COLO829 (cell line): Measurements from ENCODE around the gene PHOX2A.

ENCODE experiments used
- DNase-seq: peaks from one replicate; pipeline ENCODE4 v3.0.0; 2012; ENCODE audit warnings: low spot score

Gene PHOX2A

DNA sequence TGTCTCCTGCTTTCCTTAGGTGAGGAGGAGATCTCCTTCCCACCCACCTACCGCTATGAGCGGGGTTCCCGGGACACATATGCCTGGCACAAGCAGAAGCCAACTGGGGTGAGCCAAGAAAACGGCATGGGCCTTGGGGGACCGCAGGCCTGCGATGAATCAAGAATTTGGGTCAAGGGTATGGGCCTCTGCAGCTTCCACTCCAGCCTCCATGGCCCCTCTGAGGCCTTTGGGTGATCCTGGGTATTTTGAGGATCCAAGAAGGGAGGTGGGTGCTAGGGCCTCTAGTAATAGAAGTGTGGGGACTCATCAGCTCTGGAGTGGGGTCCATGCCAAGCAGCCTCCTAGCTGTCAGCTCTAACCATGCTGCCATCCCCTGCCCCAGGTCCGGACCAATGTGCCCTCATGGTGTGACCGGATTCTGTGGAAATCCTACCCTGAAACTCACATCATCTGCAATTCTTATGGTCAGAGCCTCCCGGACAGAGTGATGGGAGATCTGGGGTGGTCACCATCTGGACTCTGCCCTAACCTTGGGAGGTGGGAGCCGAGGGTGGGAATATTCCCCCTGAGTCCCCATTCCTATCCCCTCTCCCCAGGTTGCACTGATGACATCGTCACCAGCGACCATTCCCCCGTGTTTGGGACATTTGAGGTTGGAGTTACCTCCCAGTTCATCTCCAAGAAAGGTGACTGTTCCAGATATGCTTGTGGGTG, 10.8 kb downstream of the PHOX2A start:
- no peak for DNase-seq

DNA sequence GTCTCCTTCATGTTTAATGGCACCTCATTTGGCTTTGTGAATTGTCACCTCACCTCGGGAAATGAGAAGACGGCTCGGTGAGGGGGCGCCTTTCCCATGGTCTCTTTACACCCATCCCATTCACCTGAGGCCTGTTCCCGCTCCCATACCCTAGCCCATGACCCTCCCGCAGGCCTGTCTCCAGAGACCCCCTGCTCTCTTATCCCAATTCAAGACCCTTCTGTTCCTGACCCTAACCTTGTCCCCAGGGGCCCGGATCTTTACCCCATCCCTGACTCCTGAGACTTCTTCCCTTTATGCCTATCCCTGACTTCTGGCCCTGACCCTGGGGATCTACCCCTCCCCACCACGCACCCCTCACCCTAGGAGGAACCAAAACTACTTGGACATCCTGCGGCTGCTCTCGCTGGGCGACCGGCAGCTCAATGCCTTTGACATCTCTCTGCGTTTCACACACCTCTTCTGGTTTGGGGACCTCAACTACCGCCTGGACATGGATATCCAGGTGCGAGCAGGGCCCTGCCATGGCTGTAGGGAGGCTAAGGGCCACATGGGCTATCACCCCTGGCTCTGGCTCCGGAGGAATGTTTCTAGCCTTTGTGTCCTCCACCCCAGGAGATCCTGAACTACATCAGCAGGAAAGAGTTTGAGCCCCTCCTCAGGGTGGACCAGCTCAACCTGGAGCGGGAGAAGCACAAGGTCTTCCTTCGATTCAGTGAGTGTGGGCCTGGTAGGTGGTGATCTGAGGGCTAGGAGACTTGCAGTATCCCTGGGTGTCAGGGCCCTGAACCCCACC, 11.5 kb downstream of the PHOX2A start:
- DNase-seq, result no peak

DNA sequence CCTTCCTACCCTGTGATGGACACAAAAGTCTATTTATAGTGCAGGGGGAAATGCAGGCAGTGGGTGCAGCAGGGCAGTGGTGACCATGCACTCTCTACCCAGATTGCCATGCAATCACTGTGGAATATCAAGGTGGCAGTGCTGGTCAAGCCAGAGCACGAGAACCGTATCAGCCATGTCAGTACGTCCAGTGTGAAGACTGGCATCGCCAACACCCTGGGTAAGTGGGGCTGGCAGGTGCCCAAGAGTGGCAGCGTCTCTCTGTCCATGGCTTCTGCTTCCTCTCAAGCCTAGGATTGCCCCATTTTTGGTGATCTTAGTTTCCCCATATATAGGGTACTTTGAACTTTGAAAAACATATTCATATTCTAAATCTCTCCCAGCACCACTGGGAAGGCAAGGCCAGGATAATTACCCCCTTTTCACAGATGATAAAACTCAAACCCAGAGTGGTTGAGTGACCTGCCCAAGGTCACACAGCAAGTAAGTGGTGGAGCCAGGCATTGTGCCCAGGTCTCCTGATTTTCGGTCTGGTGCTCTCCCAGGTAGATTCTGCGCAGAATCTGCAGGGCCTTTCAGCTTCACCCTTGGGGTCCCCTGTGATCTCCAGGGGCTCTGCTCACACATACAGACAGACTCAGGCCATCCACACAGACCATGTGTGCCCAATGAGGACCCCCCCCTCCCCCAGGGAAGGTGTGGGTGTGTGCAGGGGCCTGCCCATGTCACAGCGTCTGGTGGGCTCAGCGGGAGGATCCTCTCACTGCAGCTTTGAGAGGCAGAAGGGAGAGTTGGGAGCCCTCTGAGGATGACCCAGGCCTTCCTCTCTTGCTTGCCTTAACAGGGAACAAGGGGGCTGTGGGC, 12.3 kb downstream of the PHOX2A start:
- no peak for DNase-seq

DNA sequence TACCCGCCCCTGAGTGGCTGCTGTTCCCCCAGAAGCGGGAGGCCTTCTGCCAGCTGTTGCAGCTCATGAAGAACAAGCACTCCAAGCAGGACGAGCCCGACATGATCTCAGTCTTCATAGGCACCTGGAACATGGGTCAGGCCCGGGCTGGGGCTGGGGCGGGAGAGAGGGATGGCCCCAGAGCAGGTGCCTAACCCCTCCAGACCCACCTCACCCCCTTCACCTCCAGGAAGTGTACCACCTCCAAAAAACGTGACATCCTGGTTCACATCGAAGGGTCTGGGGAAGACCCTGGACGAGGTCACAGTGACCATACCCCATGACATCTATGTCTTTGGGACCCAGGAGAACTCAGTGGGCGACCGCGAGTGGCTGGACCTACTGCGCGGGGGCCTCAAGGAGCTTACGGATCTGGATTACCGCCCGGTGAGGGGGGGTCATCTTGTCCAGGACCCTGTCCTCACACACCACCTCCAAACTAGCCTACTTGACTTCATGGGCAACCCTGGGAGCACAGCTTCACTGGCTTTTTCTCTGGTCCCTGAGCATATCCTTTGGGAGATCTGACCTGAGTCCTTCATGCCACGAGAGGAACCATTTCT, 13.1 kb downstream of the PHOX2A start:
- no peak for DNase-seq

DNA sequence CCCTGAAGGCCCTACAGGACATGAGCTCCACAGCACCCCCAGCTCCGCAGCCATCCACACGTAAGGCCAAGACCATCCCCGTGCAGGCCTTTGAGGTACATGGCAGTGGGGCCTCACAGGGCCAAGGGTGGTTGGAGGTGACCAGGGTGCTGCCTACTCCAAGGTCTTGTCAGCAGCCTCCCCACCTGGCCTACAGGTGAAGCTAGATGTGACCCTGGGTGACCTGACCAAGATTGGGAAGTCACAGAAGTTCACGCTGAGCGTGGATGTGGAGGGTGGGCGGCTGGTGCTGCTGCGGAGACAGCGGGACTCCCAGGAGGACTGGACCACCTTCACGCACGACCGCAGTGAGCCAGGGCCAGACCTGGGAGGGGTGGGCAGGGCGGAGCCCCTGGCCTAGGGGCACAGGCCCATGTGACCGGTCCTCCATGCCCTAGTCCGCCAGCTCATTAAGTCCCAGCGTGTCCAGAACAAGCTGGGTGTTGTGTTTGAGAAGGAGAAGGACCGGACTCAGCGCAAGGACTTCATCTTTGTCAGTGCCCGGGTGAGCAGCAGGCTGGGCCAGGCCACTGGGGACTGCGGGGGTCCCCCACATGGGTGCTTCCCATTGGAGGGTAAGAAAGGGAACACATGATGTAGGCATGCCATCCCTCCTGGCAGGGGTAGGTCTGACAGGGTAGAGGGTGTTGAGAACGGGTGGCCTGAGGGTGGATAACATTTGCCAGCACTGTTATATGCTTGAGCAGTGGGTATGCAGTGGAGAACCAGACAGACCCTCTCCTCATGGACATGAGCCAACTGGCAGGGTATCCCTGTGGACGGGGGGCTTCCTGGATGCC, 13.8 kb downstream of the PHOX2A start:
- no peak for DNase-seq

DNA sequence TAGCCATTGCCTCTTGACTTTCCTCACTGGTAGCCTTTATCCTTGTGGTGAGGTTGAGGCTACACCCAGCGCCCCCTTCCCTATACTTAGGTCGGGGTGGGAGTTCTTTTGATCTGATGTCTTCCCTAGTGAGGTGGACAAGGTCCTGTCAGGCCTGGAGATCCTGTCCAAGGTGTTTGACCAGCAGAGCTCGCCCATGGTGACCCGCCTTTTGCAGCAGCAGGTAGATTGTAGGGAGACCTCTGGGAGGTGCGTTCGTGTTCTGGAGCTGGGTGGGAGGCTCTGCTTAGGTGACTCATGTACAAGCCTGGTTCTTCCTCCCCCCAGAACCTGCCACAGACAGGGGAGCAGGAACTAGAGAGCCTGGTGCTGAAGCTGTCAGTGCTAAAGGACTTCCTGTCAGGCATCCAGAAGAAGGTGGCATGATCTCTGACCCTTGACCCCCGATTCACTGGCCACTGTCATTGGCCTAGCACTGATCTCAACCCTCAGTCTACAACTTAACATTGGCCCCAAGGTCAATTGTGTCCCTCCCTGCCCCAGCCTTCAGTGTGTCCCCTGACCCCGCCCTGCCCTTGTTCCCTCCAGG, 14.5 kb downstream of the PHOX2A start:
- DNase-seq, result no peak

DNA sequence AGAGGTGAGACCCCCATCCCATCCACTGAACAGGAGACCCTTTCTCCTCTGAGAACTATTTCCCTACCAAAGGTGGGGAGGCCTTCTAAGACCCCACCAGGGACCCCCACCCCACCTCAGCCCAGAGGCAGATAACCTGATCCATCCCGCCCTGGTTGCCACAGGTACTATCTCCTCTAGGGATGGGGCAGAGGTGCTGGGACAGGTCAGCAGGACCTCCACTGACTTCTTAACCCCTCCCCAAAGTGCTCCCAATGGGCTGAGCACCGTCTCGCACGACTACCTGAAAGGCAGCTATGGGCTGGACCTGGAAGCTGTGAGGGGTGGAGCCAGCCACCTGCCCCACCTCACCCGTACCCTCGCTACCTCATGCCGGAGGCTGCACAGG, 15.1 kb downstream of the PHOX2A start:
- DNase-seq, result no peak

DNA sequence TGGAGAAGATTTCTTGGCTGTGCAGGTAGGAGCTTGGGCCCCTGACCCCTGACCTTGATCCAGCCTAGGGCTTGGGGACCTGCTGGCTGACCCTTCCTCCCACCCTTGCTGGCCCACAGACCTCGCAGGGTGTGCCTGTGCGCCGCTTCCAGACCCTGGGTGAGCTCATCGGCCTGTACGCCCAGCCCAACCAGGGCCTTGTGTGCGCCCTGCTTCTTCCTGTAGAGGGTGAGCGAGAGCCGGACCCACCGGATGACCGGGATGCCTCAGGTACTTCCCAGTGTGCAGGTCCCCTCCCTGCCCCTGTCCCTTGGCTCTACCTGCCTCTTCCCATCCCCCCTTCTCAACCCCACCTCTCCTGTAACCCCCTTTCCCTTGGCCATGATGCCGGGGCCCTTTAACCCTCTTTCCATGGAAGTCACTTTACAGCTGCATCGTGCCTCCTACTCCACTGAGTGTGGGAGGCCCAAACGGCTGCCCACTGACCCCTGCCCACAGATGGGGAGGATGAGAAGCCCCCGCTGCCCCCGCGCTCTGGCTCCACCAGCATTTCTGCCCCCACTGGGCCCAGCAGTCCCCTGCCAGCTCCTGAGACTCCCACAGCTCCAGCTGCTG, 15.6 kb downstream of the PHOX2A start:
- DNase-seq, result no peak

DNA sequence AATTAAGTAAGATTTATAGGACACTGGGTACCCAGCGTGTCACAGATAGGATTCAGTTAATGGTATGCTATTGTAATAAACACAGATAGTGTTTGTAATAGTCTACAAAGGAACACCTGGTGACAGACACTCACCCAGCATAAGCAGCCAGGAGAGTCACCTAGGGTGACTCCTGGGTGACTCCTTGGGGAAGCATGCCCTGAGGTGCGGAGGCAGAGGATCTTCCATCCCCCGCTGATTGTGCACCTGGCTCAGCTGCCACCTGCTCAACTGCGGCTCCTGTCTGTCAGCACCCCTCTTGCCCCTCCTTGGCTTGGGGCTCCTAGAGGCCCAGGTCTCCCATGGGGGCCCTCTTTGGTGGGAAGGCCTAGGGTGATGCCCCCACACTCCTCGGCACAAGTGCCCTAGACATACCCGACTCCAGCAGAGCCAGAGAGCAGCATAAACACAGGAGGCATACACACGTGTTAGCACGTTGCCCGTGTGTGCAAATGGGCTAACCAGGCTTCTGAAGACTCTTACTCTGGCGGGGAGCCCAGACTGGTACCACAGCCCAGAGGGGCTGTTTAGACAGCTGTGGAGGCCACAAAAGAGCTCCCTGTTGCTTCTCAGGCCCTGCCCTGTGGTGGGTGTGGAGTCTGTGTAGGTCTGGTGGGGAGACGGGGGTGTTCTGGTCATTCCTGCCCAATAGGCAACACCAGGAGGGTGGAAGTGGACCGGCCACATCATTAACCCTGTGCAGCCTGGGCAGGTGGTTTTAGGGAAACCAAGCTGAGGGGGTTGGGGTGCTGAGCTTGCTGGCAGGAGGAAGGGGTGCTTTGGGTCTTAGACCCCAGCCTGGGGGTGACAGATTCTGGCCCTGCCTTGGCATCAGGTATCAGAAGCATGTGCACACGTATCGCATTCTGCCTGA, 16.4 kb downstream of the PHOX2A start:
- no peak for DNase-seq

DNA sequence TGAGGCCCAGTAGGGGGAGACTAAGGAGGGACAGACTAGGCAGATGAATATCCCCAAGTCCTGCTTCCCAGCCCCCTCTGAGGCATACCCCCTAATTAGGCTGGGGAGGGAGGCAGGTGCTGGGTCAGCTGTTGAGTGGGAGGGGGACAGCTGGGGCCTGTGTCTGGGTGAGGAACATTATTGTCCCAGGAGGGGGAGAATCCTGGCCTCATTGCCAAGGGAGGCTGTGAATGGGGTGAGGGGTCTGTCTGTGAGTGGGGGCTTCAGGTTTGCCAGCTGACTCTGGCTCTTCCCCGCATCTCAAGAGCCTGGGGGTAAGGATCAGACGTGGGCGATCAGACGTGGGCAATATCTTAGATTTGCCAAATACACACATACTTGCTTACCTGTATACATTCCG, 17.3 kb downstream of the PHOX2A start:
- no peak for DNase-seq

DNA sequence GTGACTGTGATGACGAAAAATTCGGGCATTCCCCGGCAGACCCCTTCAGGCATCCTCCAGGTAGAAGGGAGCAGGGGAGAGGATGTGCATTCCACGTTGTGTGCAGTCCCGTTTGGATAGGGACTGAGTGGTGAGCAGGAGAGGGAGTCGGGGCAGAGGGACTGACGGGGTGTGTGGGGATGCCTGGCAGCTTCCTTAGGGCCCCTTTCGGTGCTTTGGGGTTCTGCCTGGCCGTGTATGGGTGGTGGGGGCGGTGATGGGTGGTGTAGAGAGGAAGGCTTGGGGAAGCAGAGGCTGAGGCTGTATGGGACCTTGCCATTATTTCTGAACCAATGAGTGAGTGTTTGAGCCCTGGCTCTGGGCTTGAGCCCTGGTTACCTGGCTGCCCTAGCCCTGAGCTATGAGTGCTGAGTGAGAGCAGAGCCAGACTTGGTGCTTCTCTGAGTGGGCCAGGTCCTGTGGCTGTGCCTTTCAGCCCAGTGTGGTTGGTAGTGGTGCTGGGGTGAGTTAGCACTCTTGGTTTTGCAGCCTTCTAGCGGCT, 18.5 kb downstream of the PHOX2A start:
- DNase-seq, result no peak

DNA sequence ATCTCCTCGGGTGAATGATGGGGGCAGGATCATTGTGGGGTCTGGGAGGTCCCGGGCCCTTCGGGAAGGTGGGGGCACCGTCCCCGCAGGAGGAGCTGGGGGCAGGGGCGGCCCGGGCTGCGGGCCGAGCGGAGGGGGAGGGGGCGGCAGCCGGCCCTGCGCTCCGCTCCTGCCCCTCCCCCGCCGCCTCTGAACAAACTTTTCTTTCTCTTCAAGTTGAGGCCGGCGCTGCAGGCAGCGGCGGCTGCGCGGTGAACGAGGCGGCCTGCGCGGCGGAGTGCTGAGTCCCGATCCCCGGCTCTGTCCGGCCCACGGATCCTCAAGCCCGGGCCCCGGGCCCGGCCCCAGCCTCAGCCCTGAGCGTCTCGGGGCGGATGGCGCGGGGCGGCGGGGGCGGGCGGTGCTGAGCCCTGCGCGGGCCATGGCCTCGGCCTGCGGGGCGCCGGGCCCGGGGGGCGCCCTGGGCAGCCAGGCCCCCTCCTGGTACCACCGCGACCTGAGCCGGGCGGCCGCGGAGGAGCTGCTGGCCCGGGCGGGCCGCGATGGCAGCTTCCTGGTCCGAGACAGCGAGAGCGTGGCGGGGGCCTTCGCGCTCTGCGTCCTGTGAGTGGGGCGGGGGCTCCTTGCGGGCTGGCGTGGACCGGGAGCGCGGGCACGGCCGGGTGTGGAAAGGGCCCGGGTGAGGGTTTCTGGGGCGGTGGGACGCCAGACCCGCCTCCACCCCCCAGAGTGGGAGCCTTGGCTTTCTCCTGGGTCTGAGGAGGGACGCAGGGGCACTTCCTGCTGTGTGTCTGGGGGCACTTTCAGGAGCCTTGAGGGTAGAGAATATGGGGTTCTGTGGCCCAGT, 19.2 kb downstream of the PHOX2A start, which contains the start of gene INPPL1:
TSS of gene INPPL1 (plus strand) at position 204 of the 847 bp plus-strand sequence. CDS start at position 422, 218 bp downstream.
- DNase-seq, result no peak

DNA sequence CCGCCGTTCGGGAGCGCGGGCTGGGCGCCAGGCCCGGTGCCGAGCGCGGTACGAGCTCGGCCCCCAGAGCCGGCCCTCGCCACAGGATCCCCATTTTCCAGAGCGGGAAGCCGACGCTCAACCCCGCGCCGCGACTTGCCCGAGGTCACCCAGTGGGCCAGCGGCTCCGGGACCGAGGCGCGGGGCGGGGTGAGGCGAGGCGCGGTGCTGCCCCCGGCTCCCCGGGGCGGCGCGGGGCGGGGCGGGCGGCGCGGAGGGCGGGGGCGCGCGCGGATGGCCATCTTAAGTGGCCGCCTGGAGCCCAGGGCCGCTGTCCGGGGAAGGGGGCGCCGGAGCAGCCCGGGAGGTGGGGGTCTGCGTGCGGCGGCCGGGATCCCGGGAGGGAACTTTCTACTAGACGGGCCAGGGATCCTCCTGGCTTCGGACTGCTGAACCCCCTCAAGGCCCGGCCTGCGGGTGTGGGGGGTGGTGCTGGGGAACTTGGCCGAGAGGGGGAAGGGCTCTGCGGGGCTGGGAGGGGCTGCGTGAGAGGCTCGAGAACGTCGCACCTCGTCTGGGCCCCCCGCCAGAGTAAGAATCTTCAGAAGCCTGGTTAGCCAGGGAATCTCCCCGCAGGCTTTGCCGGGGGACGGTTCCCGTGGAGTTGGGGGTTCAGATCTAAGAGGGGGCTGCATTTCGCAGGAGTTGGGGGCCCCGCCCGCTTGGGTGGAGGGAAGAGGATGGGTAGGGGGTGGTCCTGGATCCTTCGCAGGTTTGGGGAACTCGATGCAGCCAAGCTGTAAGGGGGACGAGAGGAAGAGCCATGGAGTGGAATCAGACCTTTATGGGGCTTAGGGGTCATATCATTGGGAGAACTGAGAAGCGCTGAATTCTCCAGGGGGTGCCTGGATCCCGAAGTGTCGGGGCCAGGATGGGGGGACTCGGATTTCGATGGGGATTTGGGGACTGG, 20.1 kb downstream of the PHOX2A start:
- no peak for DNase-seq

DNA sequence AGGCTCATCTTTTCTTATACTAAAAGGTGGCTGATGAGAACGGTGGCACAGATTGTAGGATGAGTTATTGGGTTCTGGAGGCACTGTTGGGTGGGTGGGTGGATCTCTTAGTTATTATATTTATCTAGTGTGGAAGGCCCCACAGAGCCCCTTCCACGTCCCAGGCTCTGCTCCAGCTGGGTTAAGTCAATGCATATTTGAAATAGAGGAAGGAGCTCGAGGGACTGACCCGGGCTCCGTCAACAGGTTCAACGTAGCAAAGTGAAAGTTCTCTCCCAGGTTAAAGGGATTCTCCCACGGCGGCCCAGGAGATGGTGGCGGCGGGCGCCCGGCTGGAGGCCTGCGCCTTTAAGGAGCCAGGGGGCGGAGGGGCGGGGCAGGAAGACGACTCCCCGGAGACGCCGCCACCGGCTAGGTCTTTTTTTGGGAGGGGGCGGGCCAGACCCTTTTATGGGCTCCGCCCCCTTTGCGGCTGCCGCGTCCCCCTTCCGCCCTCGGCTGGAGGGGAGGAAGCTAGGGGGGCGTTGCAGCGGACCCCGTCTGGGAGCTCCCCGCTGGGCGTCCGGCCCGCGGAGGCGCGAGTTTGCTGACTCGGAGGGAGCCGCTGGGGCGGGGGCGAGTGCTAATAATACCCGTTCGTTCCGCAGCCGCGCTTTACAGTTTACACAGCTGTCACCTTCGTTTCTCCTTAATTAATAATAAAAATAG, 20.9 kb downstream of the PHOX2A start:
- DNase-seq, result peak; percentile 54

DNA sequence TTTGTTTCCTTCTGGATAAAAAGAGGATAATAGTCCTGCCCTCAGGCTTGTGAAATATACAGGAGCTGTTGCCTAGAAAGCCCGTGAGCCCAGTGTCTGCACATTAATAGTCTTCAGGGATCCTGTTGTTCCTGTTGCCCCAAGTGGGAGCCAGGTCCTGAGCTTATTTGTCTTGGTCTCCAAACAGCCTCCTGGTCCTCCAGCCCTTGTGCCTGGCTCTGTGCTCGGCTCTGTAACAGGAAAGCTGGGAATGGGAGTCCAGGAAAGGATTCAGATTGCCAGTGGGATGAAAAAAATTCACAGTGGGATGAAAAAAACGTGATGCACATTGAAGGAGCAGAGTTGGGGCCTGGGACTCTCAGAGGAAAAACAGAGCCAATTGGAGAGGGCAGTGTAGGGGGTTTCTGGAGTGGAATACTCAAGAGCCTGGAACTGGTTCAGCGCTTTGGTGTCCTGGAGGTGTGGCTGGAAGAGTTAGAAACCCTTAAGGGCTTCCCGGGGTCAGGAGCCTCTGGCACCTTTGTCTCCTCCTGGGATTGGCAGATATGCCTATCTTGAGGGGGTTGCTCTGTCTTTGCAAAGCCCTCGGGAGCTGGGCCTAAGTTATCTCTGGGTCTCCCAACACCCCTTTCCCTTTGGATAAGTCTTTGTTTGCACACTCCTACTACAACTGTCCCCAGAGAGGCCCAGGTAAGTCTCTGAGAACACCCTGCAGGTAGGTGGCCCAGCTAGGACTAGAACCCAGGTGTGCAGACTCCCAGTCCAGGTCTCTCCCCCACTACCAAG, 21.7 kb downstream of the PHOX2A start:
- no peak for DNase-seq
